Gastrocnemius medialis (tissue), 4 donors: ENCODE measurements around the gene ZWILCH. TPM values are rescaled to one million over a fixed set of nuclear protein-coding genes. Genes with fewer than 3 reads are reported as not detected.

Experiments used
- ATAC-seq, 2 donors: fragments of 150-250 bp; one replicate each; pipeline ENCODE4 v1.9.1; 2016
- DNase-seq, 2 donors: peaks; one replicate each; pipeline ENCODE4 v3.0.0-alpha.2; 2019
- H3K27ac ChIP-seq, 4 donors: fragments of 200-600 bp; sonication (generic); 1 replicate in 1 of 4; 2 replicates in 3 of 4; pipeline ENCODE4 v1.5.1; 2016 to 2018; ENCODE audit warnings: mild to moderate bottlenecking in 2 of 4, moderate library complexity in 1 of 4
- H3K27me3 ChIP-seq, 3 donors: fragments of 200-600 bp; sonication (generic) in 2 of 3; 1 replicate in 1 of 3; 2 replicates in 2 of 3; pipeline versions ENCODE4 v1.5.1 to v1.6.0; 2016 to 2019; ENCODE audit warnings: mild to moderate bottlenecking in 1 of 3, moderate library complexity in 1 of 3
- H3K36me3 ChIP-seq, 2 donors: fragments of 200-600 bp; sonication (generic) in 1 of 2; one replicate each; pipeline ENCODE4 v1.5.1; 2017 to 2018
- H3K4me1 ChIP-seq, 2 donors: fragments of 200-600 bp; sonication (generic) in 1 of 2; one replicate each; pipeline ENCODE4 v1.5.1; 2016 to 2017; ENCODE audit warnings: mild to moderate bottlenecking in 2 of 2
- H3K4me3 ChIP-seq, 4 donors: fragments of 200-600 bp; sonication (generic) in 3 of 4; 1 replicate in 1 of 4; 2 replicates in 3 of 4; pipeline ENCODE4 v1.5.1; 2016 to 2019; ENCODE audit warnings: mild to moderate bottlenecking in 2 of 4
- H3K9me3 ChIP-seq, 3 donors: fragments of 200-600 bp; sonication (generic) in 2 of 3; 1 replicate in 1 of 3; 2 replicates in 2 of 3; pipeline ENCODE4 v1.5.1; 2016 to 2019
- CTCF ChIP-seq, 5 experiments: fragments of 450-650 bp in 3 of 5; fragments of 200-600 bp in 2 of 5; sonication (generic) in 2 of 5; IDR thresholded peaks in 4 of 5; conservative IDR thresholded peaks in 1 of 5; 1 replicate in 4 of 5; 2 replicates in 1 of 5; pipeline ENCODE4 v1.5.1; 2016 to 2019; ENCODE audit warnings: antibody characterized with exemption in 5 of 5, mild to moderate bottlenecking in 3 of 5, moderate library complexity in 3 of 5
- POLR2A ChIP-seq, 2 donors: fragments of 450-650 bp; IDR thresholded peaks; one replicate each; pipeline ENCODE4 v1.6.1; 2017; ENCODE audit warnings: antibody characterized with exemption in 2 of 2, mild to moderate bottlenecking in 2 of 2, moderate library complexity in 2 of 2
- in situ Hi-C, 4 donors: fragments of 200-750 bp; cut with MboI; loops; one replicate each; pipeline versions ENCODE4 v1.15.0 to v1.8.0; 2017; ENCODE audit warnings: low sequenced_read_pairs in 4 of 4
- intact Hi-C: fragments of 100-400 bp; cut with DNase I; formaldehyde crosslinking; loops from one replicate; pipeline ENCODE4 v1.15.1; 2023; ENCODE audit warnings: low total_unique reads
- total RNA-seq, 4 donors: library from RNA; depleted of rRNA; stranded (reverse); fragments of >200 nt; gene quantifications; one replicate each; pipeline versions ENCODE4 v1.1.0 to v1.2.3, GENCODE V29; 2016

The ZWILCH gene
- total RNA-seq, 4 donors from 2014 or later, result 2.0 to 10.6 (median 2.4) TPM

- no peaks in the 10 kb centered on the region for H3K9me3 ChIP-seq
- in situ Hi-C loops, result no loop called here
- no peak overlapping the region for H3K27ac ChIP-seq
- intact Hi-C loops, result no loop called here
- no peak for DNase-seq
- no peaks in the 10 kb centered on the region for H3K36me3 ChIP-seq
- H3K4me1 ChIP-seq, result no peaks in the 10 kb centered on the region
- no peak for TF ChIP-seq POLR2A (IDR thresholded peaks at IDR 0.05)
- no peak for TF ChIP-seq CTCF (IDR thresholded peaks at IDR 0.05 in 4 of 5, conservative IDR thresholded peaks at IDR 0.05 in 1 of 5)
- H3K4me3 ChIP-seq, result no peak overlapping the region
- no peak for ATAC-seq
- H3K27me3 ChIP-seq, result no peaks in the 10 kb centered on the region
These were observed 10.8 kb downstream of the ZWILCH start for GRCh38 chr15:66515901-66516322.

GRCh38 chr15:66523926-66524325, 18.8 kb downstream of the ZWILCH start:
- in situ Hi-C loops, result no loop called here
- ATAC-seq (no peak), DNase-seq (no peak)
- TF ChIP-seq CTCF (IDR thresholded peaks at IDR 0.05 in 4 of 5, conservative IDR thresholded peaks at IDR 0.05 in 1 of 5), result no peak
- TF ChIP-seq POLR2A (IDR thresholded peaks at IDR 0.05), result no peak
- Histone ChIP-seq H3K27ac (no peak overlapping the region), H3K36me3 (no peaks in the 10 kb centered on the region), H3K9me3 (no peaks in the 10 kb centered on the region), H3K27me3 (no peaks in the 10 kb centered on the region), H3K4me3 (no peak overlapping the region), H3K4me1 (no peaks in the 10 kb centered on the region)
- intact Hi-C loops, result no loop called here

- Histone ChIP-seq H3K4me1 (no peaks in the 10 kb centered on the region), H3K27me3 (no peaks in the 10 kb centered on the region), H3K27ac (no peak overlapping the region), H3K36me3 (no peaks in the 10 kb centered on the region), H3K9me3 (no peaks in the 10 kb centered on the region), H3K4me3 (no peak overlapping the region)
- no peak for DNase-seq
- TF ChIP-seq POLR2A (IDR thresholded peaks at IDR 0.05), result no peak
- TF ChIP-seq CTCF (IDR thresholded peaks at IDR 0.05 in 4 of 5, conservative IDR thresholded peaks at IDR 0.05 in 1 of 5), result no peak
- intact Hi-C loops, result no loop called here
- ATAC-seq, result no peak
- in situ Hi-C loops, result no loop called here
These were observed 19.7 kb downstream of the ZWILCH start for GRCh38 chr15:66524838-66525237.

GRCh38 chr15:66535056-66535455, 29.9 kb downstream of the ZWILCH start:
- intact Hi-C loops, result no loop called here
- in situ Hi-C loops, result no loop called here
- H3K27me3 ChIP-seq, result no peaks in the 10 kb centered on the region
- DNase-seq (no peak), ATAC-seq (no peak)
- no peak overlapping the region for H3K27ac ChIP-seq
- no peaks in the 10 kb centered on the region for H3K36me3 ChIP-seq
- H3K9me3 ChIP-seq, result no peaks in the 10 kb centered on the region
- H3K4me1 ChIP-seq, result no peaks in the 10 kb centered on the region
- no peak for TF ChIP-seq CTCF (IDR thresholded peaks at IDR 0.05 in 4 of 5, conservative IDR thresholded peaks at IDR 0.05 in 1 of 5)
- no peak for TF ChIP-seq POLR2A (IDR thresholded peaks at IDR 0.05)
- no peak overlapping the region for H3K4me3 ChIP-seq

- in situ Hi-C loops, result no loop called here
- no peak overlapping the region for H3K27ac ChIP-seq
- TF ChIP-seq POLR2A (IDR thresholded peaks at IDR 0.05) (no peak), CTCF (IDR thresholded peaks at IDR 0.05 in 4 of 5, conservative IDR thresholded peaks at IDR 0.05 in 1 of 5) (no peak)
- intact Hi-C loops, result no loop called here
- no peaks in the 10 kb centered on the region for H3K36me3 ChIP-seq
- DNase-seq, result no peak
- H3K27me3 ChIP-seq, result no peaks in the 10 kb centered on the region
- H3K9me3 ChIP-seq, result no peaks in the 10 kb centered on the region
- H3K4me3 ChIP-seq, result no peak overlapping the region
- no peak for ATAC-seq
- H3K4me1 ChIP-seq, result no peaks in the 10 kb centered on the region
These were observed 37.8 kb downstream of the ZWILCH start for GRCh38 chr15:66542896-66543295.
